Right cardiac atrium (tissue), 5 donors: ENCODE data around the gene CASP1. TPM values are rescaled to one million over a fixed set of nuclear protein-coding genes. Genes with fewer than 3 reads are reported as not detected.

Experiments used
- ATAC-seq, 2 donors: fragments of 200-7000 bp; cut with Tn5 transposase; one replicate each; pipeline versions ENCODE4 v1.8.0 to v1.9.1; 2020; ENCODE audit warnings: moderate library complexity in 2 of 2, mild to moderate bottlenecking in 1 of 2
- DNase-seq, 3 donors: peaks; one replicate each; pipeline ENCODE4 v3.0.0-alpha.2; 2020
- H3K27ac ChIP-seq: one replicate; pipeline ENCODE4 v1.5.1; 2013; ENCODE audit warnings: mild to moderate bottlenecking, low read length, control low read depth, moderate library complexity
- H3K27me3 ChIP-seq: one replicate; pipeline ENCODE4 v1.6.1; 2013; ENCODE audit not compliant: control insufficient read depth, insufficient read depth
- H3K4me1 ChIP-seq: one replicate; pipeline ENCODE4 v1.6.1; 2013; ENCODE audit warnings: low read length; ENCODE audit not compliant: control insufficient read depth, insufficient read depth
- H3K4me3 ChIP-seq: one replicate; pipeline ENCODE4 v1.5.1; 2013; ENCODE audit warnings: low read length, control low read depth
- H3K9me3 ChIP-seq: one replicate; pipeline ENCODE4 v1.6.1; 2013; ENCODE audit warnings: low read length; ENCODE audit not compliant: control insufficient read depth
- WGBS: extraction: QIAGEN DNeasy Blood & Tissue Kit; methylation state at CpG from one replicate; pipeline ENCODE4 v1.1.7; 2013; 5-methylcytosine and 5-hydroxymethylcytosine counted together
- intact Hi-C, 4 donors: fragments of 100-400 bp; cut with DNase I; formaldehyde crosslinking; loops; one replicate each; pipeline versions ENCODE4 v1.11.0 to v1.14.0; 2022 to 2023
- polyA plus RNA-seq: library from polyadenylated mRNA; stranded (reverse); fragments of 200-250 nt; gene quantifications from one replicate; pipeline ENCODE4 v1.2.3, GENCODE V29; 2013
- total RNA-seq, 4 donors: library from RNA; stranded (reverse); fragmentation: NEBNext Ultra II Directional; extraction: Animal tissue kit (Norgen Biotek cat#: 25700); gene quantifications; one replicate each; pipeline ENCODE4 v1.2.1, GENCODE V29; 2021
- donor health status: healthy with polysubstance abuse.
- donor health status: DM: no; HTN: yes; CAD: no.
- donor health status: DM: no; HTN: no; CAD: no.
- donor health status: DM: no; HTN: yes; CAD: no; lungs with severe emphysema.
- donor health status: DM: yes; HTN: yes; CAD: no.

Gene CASP1
- total and polyA plus RNA-seq, 5 donors: 6.6 to 16.0 (median 9.3) TPM

GRCh38 chr11:104979839-104980238 lies 55.1 kb downstream of the CASP1 start:
- no peak overlapping the region for H3K4me3 ChIP-seq
- intact Hi-C loops: no loop called here
- ATAC-seq (no peak), DNase-seq (no peak)
- H3K27ac ChIP-seq: no peak overlapping the region
- H3K4me1 ChIP-seq: no peaks in the 10 kb centered on the region
- 95% methylated on average over 1 of the region's 1 CpG for WGBS
- no peaks in the 10 kb centered on the region for H3K27me3 ChIP-seq
- no peaks in the 10 kb centered on the region for H3K9me3 ChIP-seq

Other genes starting within 250 kb of the CASP1 start
- under 1 TPM in 3 of 4 donors, not detected in 1; 0.25 to 0.45 (median 0.26) TPM for gene CASP12, start 136.7 kb downstream of the CASP1 start, total RNA-seq
- gene CASP12, start 136.7 kb downstream of the CASP1 start, polyA plus RNA-seq: 0.23 TPM
- gene CASP4, start 66.6 kb downstream of the CASP1 start, total RNA-seq: 10 to 100 TPM; 16.5 to 19.9 (median 18.5) TPM
- gene CASP4, start 66.6 kb downstream of the CASP1 start, polyA plus RNA-seq: 18.1 TPM
- under 1 TPM in 1 of 4 donors, not detected in 3; 0.23 TPM for gene CASP5, start 12.0 kb downstream of the CASP1 start, total RNA-seq
- gene CASP5, start 12.0 kb downstream of the CASP1 start, polyA plus RNA-seq: not detected
- gene CARD16, start 10.2 kb upstream of the CASP1 start, total RNA-seq: 10 to 100 TPM in 2 of 4 donors, 1 to 10 TPM in 2; 5.1 to 12.2 (median 9.7) TPM
- 16.3 TPM for gene CARD16, start 10.2 kb upstream of the CASP1 start, polyA plus RNA-seq
- not detected for gene CARD18, start 104.6 kb upstream of the CASP1 start, total RNA-seq
- gene CARD18, start 104.6 kb upstream of the CASP1 start, polyA plus RNA-seq: not detected